ENCODE data around the gene FAM83C. TPM values are rescaled to one million over a fixed set of nuclear protein-coding genes. Genes with fewer than 3 reads are reported as not detected.

FAM83C gene
- total and polyA plus RNA-seq, 9 of the 15 experiments (the other 6 are each of a cell fraction or from before 2014, with no cell fraction given): not detected

DNA sequence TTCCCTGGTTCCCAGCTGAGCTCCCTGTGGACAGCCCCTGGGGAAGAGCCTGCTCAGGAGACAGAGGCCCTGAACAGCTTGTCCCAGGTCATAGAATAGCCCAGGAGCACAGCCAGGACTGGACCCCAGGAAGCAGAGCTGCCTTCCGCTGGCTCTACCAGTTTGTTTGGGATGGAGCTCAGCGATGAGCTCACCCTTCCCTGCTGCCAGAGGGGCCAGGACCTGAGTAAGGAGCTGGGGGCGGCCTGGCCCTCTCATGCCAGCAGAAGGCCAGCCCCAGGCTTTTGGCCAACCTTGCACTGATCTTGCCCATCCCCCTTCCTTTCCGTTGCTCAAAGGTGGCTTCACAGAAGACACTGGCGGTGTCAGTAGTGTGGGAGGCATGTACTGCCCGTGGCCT, 31.8 kb downstream of the FAM83C start:
- no peak for TF ChIP-seq RBM25 (IDR thresholded peaks at IDR 0.05; ENCODE audit: low read depth, low read length, severe bottlenecking)
- TF ChIP-seq, protein P1, sequence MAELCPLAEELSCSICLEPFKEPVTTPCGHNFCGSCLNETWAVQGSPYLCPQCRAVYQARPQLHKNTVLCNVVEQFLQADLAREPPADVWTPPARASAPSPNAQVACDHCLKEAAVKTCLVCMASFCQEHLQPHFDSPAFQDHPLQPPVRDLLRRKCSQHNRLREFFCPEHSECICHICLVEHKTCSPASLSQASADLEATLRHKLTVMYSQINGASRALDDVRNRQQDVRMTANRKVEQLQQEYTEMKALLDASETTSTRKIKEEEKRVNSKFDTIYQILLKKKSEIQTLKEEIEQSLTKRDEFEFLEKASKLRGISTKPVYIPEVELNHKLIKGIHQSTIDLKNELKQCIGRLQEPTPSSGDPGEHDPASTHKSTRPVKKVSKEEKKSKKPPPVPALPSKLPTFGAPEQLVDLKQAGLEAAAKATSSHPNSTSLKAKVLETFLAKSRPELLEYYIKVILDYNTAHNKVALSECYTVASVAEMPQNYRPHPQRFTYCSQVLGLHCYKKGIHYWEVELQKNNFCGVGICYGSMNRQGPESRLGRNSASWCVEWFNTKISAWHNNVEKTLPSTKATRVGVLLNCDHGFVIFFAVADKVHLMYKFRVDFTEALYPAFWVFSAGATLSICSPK (IDR thresholded peaks at IDR 0.05; ENCODE audit: borderline replicate concordance): no peak
- TF ChIP-seq, protein P2, sequence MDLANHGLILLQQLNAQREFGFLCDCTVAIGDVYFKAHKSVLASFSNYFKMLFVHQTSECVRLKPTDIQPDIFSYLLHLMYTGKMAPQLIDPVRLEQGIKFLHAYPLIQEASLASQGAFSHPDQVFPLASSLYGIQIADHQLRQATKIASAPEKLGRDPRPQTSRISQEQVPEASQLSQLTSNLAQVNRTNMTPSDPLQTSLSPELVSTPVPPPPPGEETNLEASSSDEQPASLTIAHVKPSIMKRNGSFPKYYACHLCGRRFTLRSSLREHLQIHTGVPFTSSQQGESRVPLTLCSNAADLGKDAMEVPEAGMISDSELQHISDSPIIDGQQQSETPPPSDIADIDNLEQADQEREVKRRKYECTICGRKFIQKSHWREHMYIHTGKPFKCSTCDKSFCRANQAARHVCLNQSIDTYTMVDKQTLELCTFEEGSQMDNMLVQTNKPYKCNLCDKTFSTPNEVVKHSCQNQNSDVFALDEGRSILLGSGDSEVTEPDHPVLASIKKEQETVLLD (IDR thresholded peaks at IDR 0.05): no peak
- TF ChIP-seq, protein P3, sequence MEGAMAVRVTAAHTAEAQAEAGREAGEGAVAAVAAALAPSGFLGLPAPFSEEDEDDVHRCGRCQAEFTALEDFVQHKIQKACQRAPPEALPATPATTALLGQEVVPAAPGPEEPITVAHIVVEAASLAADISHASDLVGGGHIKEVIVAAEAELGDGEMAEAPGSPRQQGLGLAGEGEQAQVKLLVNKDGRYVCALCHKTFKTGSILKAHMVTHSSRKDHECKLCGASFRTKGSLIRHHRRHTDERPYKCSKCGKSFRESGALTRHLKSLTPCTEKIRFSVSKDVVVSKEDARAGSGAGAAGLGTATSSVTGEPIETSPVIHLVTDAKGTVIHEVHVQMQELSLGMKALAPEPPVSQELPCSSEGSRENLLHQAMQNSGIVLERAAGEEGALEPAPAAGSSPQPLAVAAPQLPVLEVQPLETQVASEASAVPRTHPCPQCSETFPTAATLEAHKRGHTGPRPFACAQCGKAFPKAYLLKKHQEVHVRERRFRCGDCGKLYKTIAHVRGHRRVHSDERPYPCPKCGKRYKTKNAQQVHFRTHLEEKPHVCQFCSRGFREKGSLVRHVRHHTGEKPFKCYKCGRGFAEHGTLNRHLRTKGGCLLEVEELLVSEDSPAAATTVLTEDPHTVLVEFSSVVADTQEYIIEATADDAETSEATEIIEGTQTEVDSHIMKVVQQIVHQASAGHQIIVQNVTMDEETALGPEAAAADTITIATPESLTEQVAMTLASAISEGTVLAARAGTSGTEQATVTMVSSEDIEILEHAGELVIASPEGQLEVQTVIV (CRISPR knock-in tag; IDR thresholded peaks at IDR 0.05; ENCODE audit: borderline replicate concordance): no peak
- no peak for TF ChIP-seq ZNF175 (CRISPR knock-in tag; IDR thresholded peaks at IDR 0.05; ENCODE audit: low read depth)
- no peak for TF ChIP-seq JUNB (CRISPR knock-in tag; conservative IDR thresholded peaks at IDR 0.05)
- no peak for TF ChIP-seq POLR2B (IDR thresholded peaks at IDR 0.05; ENCODE audit: low read depth, partially characterized antibody)
- TF ChIP-seq, protein P4, sequence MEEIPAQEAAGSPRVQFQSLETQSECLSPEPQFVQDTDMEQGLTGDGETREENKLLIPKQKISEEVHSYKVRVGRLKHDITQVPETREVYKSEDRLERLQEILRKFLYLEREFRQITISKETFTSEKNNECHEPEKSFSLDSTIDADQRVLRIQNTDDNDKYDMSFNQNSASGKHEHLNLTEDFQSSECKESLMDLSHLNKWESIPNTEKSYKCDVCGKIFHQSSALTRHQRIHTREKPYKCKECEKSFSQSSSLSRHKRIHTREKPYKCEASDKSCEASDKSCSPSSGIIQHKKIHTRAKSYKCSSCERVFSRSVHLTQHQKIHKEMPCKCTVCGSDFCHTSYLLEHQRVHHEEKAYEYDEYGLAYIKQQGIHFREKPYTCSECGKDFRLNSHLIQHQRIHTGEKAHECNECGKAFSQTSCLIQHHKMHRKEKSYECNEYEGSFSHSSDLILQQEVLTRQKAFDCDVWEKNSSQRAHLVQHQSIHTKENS (CRISPR knock-in tag; IDR thresholded peaks at IDR 0.05): no peak
- no peak for TF ChIP-seq ZBTB1 (CRISPR knock-in tag; IDR thresholded peaks at IDR 0.05; ENCODE audit: borderline replicate concordance, low read depth)
- TF ChIP-seq NR1H2 (CRISPR knock-in tag; IDR thresholded peaks at IDR 0.05): no peak
- no peak for TF ChIP-seq ZNF778 (CRISPR knock-in tag; IDR thresholded peaks at IDR 0.05)
- no peak for FAIRE-seq
- no peaks in the 10 kb centered on the region for H3K9me3 ChIP-seq (replicated peaks; ENCODE audit: control insufficient read depth, insufficient read depth, low read depth, low read length)
- intact Hi-C loops (cut with micrococcal nuclease): loop anchor here (10.0 kb wide), 2 partner anchors 386 to 426 kb away; partner anchors contain the start of genes ACSS2 and GGT7
- in situ Hi-C loops (cut with MboI): no loop called here
- no peak; the same call in 2 of the 3 replicates for ATAC-seq
- H3K9ac ChIP-seq (ENCODE audit: insufficient read depth in 1 of 2, low read depth in 2 of 2, low read length in 2 of 2): peak overlapping the region in 1 of 2 experiments; percentile 56; a peak in 2 of 4 replicates
- H3K4me3 ChIP-seq: no peak overlapping the region
- DNase-seq (ENCODE audit: extremely low read depth in 1 of 4, low spot score in 3 of 4): no peak
- no peaks in the 10 kb centered on the region for H3K36me3 ChIP-seq (ENCODE audit: control insufficient read depth, insufficient read depth, low read length)
- H3K79me2 ChIP-seq (ENCODE audit: control insufficient read depth, insufficient read depth, low read length): no peaks in the 10 kb centered on the region
- no peak overlapping the region for H2AFZ ChIP-seq (ENCODE audit: low read depth, low read length)
- WGBS (ENCODE audit: insufficient coverage, low coverage, missing lambda C conversion rate): 12% methylated on average over 6 of the region's 6 CpGs
- H3K4me1 ChIP-seq (replicated peaks in 1 of 2; ENCODE audit: control insufficient read depth in 2 of 2, insufficient read depth in 2 of 2, low read length in 2 of 2): peaks cover 4 to 15% of the 10 kb centered on the region in 2 experiments; a peak in 3 of 5 replicates
- no peak overlapping the region for H3K27ac ChIP-seq (ENCODE audit: extremely low read depth, low read depth, low read length)
- 0 out of 2 replicates have a peak, but pooled peaks cover 6% of the 10 kb centered on the region for H4K20me1 ChIP-seq (replicated peaks; ENCODE audit: control insufficient read depth, insufficient read depth, low read length)
- POLR2A ChIA-PET: interaction anchor here (1.8 kb wide), 1 partner anchor 16 kb away, joined by 6 read pairs; no protein-coding TSS in a partner anchor
- H3K4me2 ChIP-seq (ENCODE audit: insufficient read depth, low read length): no peak overlapping the region
- no TSS peak for BruUV-seq (replicated peaks)
- H3K9me1 ChIP-seq (ENCODE audit: control insufficient read depth, insufficient read depth, low read length): no peaks in the 10 kb centered on the region
- peaks cover 2 to 27% of the 10 kb centered on the region in 2 experiments; a peak in 3 of 5 replicates for H3K27me3 ChIP-seq (ENCODE audit: control insufficient read depth in 2 of 2, insufficient read depth in 2 of 2, low read length in 2 of 2)
- CTCF ChIA-PET (ENCODE audit: low intra/inter-chr PET ratio): no interaction called here
